ENCODE measurements around the gene SH3D19. TPM values are rescaled to one million over a fixed set of nuclear protein-coding genes. Genes with fewer than 3 reads are reported as not detected.

Gene SH3D19, protein sequence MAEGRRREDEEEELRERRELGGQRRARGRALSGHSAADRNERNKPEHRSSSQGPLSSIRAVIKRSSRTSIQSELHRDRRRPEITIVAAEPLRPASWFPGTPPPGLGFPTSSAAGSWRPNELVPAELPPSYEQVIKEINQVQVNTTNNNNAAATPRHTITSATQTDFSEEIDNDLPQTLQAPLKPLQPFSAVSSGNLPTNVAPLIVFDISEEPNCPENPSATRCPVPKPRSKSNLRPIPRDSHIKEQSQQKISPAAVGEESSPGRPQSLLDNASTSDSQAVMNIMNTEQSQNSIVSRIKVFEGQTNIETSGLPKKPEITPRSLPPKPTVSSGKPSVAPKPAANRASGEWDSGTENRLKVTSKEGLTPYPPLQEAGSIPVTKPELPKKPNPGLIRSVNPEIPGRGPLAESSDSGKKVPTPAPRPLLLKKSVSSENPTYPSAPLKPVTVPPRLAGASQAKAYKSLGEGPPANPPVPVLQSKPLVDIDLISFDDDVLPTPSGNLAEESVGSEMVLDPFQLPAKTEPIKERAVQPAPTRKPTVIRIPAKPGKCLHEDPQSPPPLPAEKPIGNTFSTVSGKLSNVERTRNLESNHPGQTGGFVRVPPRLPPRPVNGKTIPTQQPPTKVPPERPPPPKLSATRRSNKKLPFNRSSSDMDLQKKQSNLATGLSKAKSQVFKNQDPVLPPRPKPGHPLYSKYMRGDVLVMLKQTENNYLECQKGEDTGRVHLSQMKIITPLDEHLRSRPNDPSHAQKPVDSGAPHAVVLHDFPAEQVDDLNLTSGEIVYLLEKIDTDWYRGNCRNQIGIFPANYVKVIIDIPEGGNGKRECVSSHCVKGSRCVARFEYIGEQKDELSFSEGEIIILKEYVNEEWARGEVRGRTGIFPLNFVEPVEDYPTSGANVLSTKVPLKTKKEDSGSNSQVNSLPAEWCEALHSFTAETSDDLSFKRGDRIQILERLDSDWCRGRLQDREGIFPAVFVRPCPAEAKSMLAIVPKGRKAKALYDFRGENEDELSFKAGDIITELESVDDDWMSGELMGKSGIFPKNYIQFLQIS
- under 1 TPM in 1 of 2 donors, not detected in 1; 0.74 TPM for total RNA-seq

- H3K27ac Mint-ChIP-seq: no peak within 1 kb of the TSS
- H3K4me3 Mint-ChIP-seq: peak within 1 kb of the TSS; percentile 83 to 92
- DNase-seq (peak in 1 of 2 donors; percentile 6), ATAC-seq (replicated peaks in 1 of 2) (peak; percentile 45 to 75)
- peaks cover 65% of the 10 kb centered on the region for H3K27me3 Mint-ChIP-seq (ENCODE audit: low read depth)
- peaks cover 0 to 3% of the 10 kb centered on the region in 2 donors for H3K36me3 Mint-ChIP-seq (ENCODE audit: insufficient read depth in 2 of 2)
- peaks cover 7% of the 10 kb centered on the region for H3K4me1 Mint-ChIP-seq (ENCODE audit: low read depth)
- no peaks in the 10 kb centered on the region for H3K9me3 Mint-ChIP-seq
Measured at GRCh38 chr4:151325111-151325948, at the start of gene SH3D19. SH3D19 (minus strand) TSS chr4:151325605; CDS start chr4:151325352, 253 bp downstream.

DNA sequence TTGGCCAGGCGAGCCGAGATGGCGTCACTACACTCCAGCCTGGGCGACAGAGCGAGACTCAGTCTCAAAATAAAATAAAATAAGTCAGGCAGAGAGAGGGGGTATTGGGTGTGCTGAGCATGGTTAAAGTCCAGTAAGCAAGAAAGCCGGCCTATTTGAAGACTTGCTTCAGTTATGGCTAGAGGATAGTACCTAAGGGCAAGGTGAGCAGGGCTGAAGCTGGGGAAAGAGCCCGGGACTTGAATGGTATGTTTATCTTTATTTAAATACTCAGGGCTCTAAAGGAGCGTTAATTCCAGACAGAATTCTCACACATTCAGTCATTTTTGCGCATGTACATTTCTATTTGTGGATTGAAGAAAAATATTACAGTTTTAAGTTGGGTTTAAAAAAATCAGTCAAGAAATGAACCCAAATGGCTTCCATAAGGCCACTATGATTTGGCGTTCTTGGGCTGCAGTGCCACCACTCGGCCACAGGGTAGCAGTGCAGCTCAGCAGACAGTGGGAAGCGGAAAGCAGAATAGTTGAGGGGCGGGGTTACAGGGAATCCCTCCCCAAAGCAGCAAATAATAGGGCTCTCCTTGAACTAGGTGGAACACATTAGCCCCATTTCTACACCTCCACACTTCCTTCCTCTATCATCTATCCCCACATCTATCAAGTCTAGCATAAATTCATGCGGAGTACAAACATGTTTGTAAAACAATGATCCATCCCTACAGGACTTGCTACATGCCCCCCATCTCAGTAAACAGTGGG lies 37.2 kb upstream of the SH3D19 start:
- Mint-ChIP-seq H3K9me3 (no peaks in the 10 kb centered on the region), H3K4me1 (ENCODE audit: low read depth) (no peaks in the 10 kb centered on the region), H3K27ac (no peak overlapping the region), H3K4me3 (no peak overlapping the region), H3K36me3 (ENCODE audit: insufficient read depth in 2 of 2) (no peaks in the 10 kb centered on the region), H3K27me3 (ENCODE audit: low read depth) (peaks cover 11% of the 10 kb centered on the region)
- peak; percentile 95 to 96 for ATAC-seq (replicated peaks in 1 of 2)
- DNase-seq: peak; percentile 79 to 80

- Mint-ChIP-seq H3K36me3 (ENCODE audit: insufficient read depth in 2 of 2) (no peaks in the 10 kb centered on the region), H3K27me3 (ENCODE audit: low read depth) (peaks cover 11% of the 10 kb centered on the region), H3K27ac (no peak overlapping the region), H3K4me1 (ENCODE audit: low read depth) (no peaks in the 10 kb centered on the region), H3K4me3 (no peak overlapping the region), H3K9me3 (no peaks in the 10 kb centered on the region)
- DNase-seq: no peak
- ATAC-seq (replicated peaks in 1 of 2): no peak
Measured at GRCh38 chr4:151361966-151362365, 36.6 kb upstream of the SH3D19 start.

DNA sequence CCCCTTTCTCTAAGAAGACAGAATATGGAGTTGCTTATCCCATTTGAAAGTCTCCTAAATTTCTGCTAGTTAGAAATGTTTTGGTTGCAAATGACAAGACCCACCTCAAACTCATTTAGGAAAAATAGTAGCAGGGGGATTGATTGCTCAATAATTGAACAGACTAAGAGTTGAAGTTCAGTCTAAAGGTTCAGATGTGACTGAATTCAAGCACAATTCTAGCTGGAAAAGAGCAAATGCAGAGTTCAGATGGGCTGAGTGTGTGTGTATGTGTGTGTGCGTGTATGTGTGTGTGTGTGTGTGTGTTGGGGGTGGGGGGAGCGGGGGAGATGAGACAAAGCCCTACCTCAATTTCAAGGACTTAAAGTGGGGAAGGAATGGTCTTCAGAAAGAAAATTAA lies 35.7 kb upstream of the SH3D19 start:
- Mint-ChIP-seq H3K4me1 (ENCODE audit: low read depth) (no peaks in the 10 kb centered on the region), H3K27me3 (ENCODE audit: low read depth) (peaks cover 11% of the 10 kb centered on the region), H3K36me3 (ENCODE audit: insufficient read depth in 2 of 2) (no peaks in the 10 kb centered on the region), H3K27ac (no peak overlapping the region), H3K4me3 (no peak overlapping the region), H3K9me3 (no peaks in the 10 kb centered on the region)
- DNase-seq: no peak
- no peak for ATAC-seq (replicated peaks in 1 of 2)

GRCh38 chr4:151359576-151359975 lies 34.2 kb upstream of the SH3D19 start:
- Mint-ChIP-seq H3K4me3 (no peak overlapping the region), H3K9me3 (no peaks in the 10 kb centered on the region), H3K27me3 (ENCODE audit: low read depth) (peaks cover 11% of the 10 kb centered on the region), H3K36me3 (ENCODE audit: insufficient read depth in 2 of 2) (no peaks in the 10 kb centered on the region), H3K4me1 (ENCODE audit: low read depth) (no peaks in the 10 kb centered on the region), H3K27ac (no peak overlapping the region)
- no peak for DNase-seq
- ATAC-seq (replicated peaks in 1 of 2): no peak

DNA sequence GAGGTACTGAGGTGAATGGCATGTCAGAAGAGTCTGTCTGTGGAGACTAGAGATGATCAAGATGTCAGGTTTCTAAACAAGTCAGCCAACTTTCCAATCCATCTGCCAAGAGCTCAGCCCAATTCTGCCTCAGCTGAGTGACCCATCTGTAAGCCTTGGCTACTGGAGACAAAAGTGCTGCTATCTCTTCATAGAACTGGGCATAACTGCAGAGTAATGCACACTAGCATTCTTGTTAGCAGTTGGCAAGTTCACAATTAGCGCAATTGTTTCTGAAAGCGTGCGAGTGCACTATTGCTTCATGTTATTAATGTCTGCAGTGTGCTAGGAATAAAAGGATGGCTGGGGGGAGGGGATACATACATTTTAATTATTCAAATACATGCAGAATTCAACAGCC lies 32.9 kb upstream of the SH3D19 start:
- Mint-ChIP-seq H3K27me3 (ENCODE audit: low read depth) (peaks cover 11% of the 10 kb centered on the region), H3K4me1 (ENCODE audit: low read depth) (no peaks in the 10 kb centered on the region), H3K36me3 (ENCODE audit: insufficient read depth in 2 of 2) (no peaks in the 10 kb centered on the region), H3K27ac (no peak overlapping the region), H3K9me3 (no peaks in the 10 kb centered on the region), H3K4me3 (no peak overlapping the region)
- no peak for ATAC-seq (replicated peaks in 1 of 2)
- DNase-seq: no peak

DNA sequence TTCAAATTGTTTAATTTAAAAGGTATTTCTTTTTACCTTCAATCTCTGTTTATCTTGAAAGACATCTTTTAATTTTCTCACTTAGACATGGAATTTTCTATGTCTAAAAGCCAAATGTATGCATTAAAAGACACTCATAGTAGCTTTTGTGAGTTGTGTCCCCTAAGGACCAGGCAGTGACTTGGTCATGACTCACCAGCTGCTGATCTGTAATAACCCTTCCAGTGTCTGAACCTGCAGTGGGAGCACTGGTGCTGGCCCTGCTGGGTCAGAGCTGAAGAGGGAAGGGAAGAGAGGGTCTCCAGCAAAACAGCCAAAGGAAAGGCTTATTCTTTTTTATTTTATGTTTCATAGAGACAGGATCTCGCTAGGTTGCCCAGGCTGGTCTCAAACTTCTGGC lies 31.1 kb upstream of the SH3D19 start:
- DNase-seq: no peak
- peaks cover 11% of the 10 kb centered on the region for H3K27me3 Mint-ChIP-seq (ENCODE audit: low read depth)

GRCh38 chr4:151355155-151355554 lies 29.8 kb upstream of the SH3D19 start:
- DNase-seq (no peak), ATAC-seq (replicated peaks in 1 of 2) (no peak)
- Mint-ChIP-seq H3K27me3 (ENCODE audit: low read depth) (peaks cover 7% of the 10 kb centered on the region), H3K27ac (no peak overlapping the region), H3K36me3 (ENCODE audit: insufficient read depth in 2 of 2) (no peaks in the 10 kb centered on the region), H3K4me1 (ENCODE audit: low read depth) (no peaks in the 10 kb centered on the region), H3K4me3 (no peak overlapping the region), H3K9me3 (no peaks in the 10 kb centered on the region)

More for the DNA sequence above, 31.1 kb upstream of the SH3D19 start:
- Mint-ChIP-seq H3K9me3 (no peaks in the 10 kb centered on the region), H3K27ac (no peak overlapping the region), H3K36me3 (ENCODE audit: insufficient read depth in 2 of 2) (no peaks in the 10 kb centered on the region), H3K4me3 (no peak overlapping the region), H3K4me1 (ENCODE audit: low read depth) (no peaks in the 10 kb centered on the region)
- ATAC-seq (replicated peaks in 1 of 2): no peak

DNA sequence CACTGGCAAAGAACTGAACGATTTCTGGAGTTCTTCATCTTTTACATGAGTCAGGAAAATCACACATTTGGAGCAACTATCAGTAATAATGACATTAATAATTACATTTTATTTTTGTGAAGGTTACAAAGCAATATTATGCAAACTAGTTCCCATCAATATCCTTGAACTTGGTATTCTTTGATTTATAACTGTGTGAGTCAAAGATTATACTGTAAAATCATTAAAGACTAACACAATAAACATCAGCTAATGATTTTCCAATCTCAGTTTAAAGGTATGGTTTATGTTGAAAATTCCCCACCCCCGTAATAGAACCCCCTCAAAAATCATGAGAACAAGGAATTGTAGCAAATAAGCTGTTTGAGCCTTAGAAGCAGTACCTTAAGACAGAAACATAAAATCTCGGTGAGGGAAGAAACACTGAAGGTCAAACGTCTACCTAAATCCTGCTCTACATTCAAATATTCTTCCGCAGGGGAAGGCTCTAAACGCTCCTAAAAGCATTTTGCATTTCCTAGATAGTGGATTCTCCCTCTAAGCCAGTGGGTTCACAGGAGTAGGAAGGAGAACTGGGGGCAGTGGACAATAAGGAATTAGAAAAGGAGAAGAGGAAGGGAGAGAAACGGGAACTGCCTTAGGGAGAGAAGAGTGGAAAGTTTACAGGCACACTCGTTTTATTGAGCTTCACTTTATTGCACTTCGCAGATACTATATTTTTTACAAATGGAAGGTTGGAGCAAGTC lies 22.3 kb upstream of the SH3D19 start:
- DNase-seq: no peak
- Mint-ChIP-seq H3K27me3 (ENCODE audit: low read depth) (peaks cover 10% of the 10 kb centered on the region), H3K36me3 (ENCODE audit: insufficient read depth in 2 of 2) (no peaks in the 10 kb centered on the region), H3K27ac (no peak overlapping the region), H3K4me3 (no peak overlapping the region), H3K4me1 (ENCODE audit: low read depth) (no peaks in the 10 kb centered on the region), H3K9me3 (peaks cover 0 to 2% of the 10 kb centered on the region in 2 donors)
- no peak for ATAC-seq (replicated peaks in 1 of 2)

DNA sequence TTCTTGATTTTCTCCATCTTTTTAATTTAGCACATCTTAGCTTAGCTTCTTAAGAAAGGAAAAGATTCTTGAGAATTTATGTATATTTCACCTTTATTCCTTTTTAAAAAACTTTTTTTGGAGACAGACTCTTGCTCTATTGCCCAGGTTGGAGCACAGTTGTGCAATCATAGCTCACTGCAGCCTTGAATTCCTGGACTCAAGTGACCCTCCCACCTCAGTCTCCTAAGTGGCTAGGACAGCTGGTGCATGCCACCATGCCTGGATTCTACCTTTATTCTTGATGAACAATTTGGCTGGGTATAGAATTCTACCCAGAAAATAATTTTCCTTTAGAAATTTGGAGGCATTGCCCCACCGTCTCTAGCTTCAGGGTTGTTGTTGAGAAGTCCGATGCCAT lies 19.5 kb upstream of the SH3D19 start:
- H3K4me1 Mint-ChIP-seq (ENCODE audit: low read depth): no peaks in the 10 kb centered on the region
- no peak overlapping the region for H3K4me3 Mint-ChIP-seq

DNA sequence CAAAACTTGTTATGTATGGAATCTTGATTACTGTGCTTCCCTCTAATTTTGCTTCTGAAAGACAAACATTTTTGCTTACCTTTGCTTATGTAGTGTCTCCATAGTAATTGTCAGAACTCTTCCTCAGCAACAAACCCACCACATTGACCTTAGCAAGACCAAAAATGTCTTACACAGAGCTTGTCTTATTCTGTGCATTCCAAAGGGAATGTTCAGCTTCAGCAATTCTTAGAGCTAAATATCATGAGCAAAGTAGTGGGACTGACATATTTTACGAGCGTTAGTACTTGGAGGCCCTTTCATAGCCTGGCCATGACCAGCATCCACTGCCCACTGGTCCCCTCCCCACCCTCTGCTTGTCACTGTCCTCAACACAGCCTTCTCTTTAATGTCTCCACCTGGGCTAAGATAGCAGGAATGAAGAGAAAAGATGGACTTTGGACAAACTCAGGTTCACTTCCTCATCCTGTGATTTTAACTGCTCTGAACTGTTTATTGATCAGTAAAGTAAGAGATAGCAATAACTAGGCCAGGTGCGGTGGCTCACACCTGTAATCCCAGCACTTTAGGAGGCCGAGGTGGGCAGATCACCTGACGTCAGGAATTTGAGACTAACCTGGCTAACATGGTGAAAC lies 15.5 kb upstream of the SH3D19 start:
- DNase-seq (no peak), ATAC-seq (replicated peaks in 1 of 2) (no peak)
- H3K27ac Mint-ChIP-seq: no peak overlapping the region
- H3K4me1 Mint-ChIP-seq (ENCODE audit: low read depth): no peaks in the 10 kb centered on the region
- peaks cover 0 to 2% of the 10 kb centered on the region in 2 donors for H3K9me3 Mint-ChIP-seq
- peaks cover 26% of the 10 kb centered on the region for H3K27me3 Mint-ChIP-seq (ENCODE audit: low read depth)
- no peaks in the 10 kb centered on the region for H3K36me3 Mint-ChIP-seq (ENCODE audit: insufficient read depth in 2 of 2)
- no peak overlapping the region for H3K4me3 Mint-ChIP-seq

More for the DNA sequence above, 19.5 kb upstream of the SH3D19 start:
- no peak for ATAC-seq (replicated peaks in 1 of 2)
- Mint-ChIP-seq H3K27ac (no peak overlapping the region), H3K27me3 (ENCODE audit: low read depth) (peaks cover 10% of the 10 kb centered on the region), H3K9me3 (peaks cover 0 to 2% of the 10 kb centered on the region in 2 donors), H3K36me3 (ENCODE audit: insufficient read depth in 2 of 2) (no peaks in the 10 kb centered on the region)
- DNase-seq: no peak

Measured in activated T-cell treated with anti-CD3 and anti-CD28 coated beads, Interleukin-2, amount 50 U/mL, for 72 hours (primary cell).